GM20000 (cell line): Measurements from ENCODE around the gene GSTO2.

Experiments used
- DNase-seq: peaks from one replicate; pipeline ENCODE4 v3.0.0; 2012; ENCODE audit warnings: low spot score
- CTCF ChIP-seq: IDR thresholded peaks from 2 replicates; pipeline ENCODE4 v1.5.1; 2012; ENCODE audit warnings: mild to moderate bottlenecking, control low read depth; ENCODE audit errors: extremely low read depth, missing control alignments

Gene GSTO2

DNA sequence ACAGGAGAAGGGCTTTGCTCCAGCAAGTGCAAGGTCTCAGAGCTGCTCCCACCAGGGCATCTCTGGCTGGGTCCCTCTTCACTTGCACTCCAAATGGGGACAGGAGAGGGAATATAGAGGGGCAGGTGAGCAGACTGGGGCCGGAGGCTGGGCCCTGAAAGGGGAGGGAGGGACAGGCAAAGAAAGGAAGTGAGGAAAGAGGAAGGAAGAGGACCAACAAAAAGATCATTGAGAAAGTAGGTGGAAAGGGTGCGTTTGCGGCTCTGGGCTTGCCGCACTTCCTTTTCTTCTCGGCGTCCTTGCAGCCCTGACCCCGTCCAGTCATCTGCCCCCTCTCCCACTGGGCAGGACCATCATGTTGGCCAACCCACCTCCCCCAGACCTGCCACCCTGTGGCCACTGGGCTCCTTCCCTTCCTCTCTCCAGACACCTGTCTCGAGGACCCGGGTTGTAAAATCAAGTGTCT is 55.3 kb downstream of the GSTO2 start:
- DNase-seq: no peak
- no peak for TF ChIP-seq CTCF

DNA sequence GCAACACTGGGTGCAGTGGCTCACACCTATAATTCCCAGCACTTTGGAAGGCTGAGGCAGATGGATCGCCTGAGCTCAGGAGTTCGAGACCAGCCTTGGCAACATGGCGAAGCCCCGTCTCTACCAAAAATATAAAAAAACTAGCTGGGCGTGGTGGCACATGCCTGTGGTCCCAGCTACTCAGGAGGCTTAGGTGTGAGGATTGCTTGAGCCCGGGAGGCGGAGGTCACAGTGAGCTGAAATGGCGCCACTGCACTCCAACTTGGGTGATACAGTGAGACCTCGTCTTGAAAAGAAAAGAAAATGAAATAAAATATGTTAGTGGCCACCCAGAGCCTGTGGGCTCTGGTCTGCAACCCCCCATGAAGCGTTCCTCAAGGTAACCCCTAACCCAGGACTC is 55.9 kb downstream of the GSTO2 start:
- no peak for DNase-seq
- no peak for TF ChIP-seq CTCF

DNA sequence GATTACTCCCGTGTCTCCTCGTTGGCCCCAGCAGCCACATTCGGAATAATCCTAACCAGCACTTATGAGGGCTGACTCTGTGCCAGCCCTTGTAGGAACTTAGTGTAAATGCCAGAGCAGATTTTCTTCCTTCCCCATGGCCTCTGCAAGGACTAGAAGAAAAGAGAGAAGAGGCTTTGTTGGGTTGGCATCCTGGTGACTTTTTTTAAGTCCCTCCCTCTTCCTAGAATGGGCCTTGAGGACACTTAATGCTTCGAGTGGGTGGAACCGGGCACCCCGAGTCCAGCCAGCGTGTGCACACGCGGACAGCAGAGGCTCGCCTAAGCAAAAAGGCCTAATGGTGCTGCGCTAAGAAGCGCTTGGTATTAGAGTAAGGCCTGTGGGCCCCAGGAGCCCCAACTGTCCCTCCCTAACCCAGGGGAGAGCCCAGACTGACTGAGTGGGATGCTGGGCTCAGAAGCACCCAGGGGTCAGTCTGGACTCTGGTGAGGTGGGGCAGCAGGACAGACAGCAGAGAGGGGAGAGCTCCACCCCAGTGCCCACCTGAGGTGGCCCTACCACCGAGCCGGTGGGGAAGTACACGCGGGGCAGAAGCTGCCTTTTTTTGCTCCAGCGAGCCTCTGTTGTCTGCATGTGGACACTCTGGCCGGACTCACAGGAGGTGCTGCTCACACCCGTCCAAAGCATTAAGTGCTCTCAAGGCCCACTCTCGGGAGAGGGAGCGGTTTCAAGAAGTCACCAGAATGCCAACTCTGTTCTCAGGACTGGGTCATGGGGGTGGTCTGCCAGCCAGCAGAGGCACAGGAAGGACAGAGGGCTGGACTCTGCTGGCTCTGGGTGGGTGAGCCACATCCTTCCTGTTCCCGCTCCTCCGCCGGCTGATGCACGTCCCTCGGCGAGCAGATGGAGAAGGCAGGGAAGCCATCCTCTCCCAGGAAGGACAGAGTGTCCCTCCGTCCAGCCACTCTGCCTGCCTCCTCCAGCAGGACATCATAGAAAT is 56.8 kb downstream of the GSTO2 start:
- no peak for DNase-seq
- TF ChIP-seq CTCF: no peak

DNA sequence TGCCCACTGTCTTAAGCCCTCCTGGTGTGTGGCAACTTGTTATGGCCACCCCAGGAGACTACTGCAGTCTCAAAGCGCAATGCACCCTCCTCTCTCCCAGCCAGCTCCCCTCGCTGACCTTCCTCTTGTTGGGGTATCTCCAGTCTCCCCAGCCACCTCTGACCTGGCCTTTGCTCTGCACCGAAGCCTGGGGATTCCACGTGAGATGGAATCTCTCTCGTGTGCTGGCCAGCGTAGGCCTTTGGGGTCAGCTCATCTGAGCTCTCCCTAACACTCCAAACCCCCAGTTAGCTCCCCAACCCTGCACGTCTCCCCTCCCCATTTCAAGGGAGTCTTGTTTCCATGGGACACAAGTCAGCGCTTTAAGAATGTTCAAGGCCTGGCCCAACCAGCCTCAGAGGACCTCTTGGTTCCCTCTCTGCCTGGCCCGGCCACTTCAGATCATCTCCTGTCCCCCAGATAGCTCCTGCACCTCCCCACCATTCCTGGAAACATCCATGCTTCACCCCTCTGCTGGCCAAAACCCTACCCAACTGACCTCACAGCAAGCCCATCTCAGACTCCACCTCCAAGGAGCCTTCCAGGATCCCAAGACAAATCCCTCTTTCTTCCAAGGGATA is 58.1 kb downstream of the GSTO2 start:
- DNase-seq: no peak
- no peak for TF ChIP-seq CTCF

DNA sequence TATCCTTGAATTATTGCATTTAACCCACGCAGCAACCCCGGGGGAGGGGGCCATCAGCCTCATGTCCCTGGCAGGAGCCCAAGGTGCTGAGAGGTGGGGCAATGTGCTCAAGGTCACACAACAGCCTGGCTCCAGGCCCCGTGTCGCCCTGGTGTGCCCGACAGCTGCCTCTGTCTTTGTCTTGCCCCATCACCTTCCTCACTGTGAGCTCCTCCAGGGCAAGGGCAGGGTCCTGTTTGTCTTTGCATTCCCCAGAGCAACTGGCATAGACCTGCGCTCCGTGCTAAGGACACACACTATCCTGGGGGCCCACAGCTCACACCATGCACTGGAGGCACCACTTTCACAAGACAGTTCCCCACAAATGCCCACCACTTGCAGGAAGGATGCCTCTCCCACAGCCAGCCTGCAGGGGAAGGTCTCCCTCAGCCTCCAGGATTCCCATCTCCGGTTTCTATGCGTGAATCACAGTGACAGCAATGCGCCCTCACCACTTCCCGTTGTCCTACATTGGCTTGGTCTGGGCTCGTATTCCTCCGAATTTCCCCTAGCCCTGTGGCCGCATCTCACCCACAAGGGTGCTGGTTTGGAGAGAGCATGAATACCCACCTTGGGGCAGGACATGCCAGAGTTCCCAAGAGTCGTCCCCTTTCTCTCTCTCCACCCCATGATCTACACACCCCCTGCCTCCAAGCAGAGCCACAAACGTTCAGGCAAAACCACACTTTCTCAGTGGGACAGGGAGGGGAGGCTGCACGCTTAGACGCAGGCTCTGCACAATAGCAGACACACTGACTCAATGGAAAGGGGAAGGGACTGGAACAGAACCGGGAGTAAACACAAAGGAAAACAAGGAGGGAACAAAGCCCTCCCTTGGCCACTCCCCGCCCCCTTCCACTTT is 59.0 kb downstream of the GSTO2 start:
- no peak for DNase-seq
- TF ChIP-seq CTCF: no peak

GRCh38 chr10:104328646-104328895 is 59.6 kb downstream of the GSTO2 start:
- TF ChIP-seq CTCF: no peak
- no peak for DNase-seq
